Mesenchymal stem cell (in vitro differentiated cells and primary cell): Measurements from ENCODE around the gene AADAC.

ENCODE experiments used
- DNase-seq: peaks from one replicate; pipeline ENCODE4 v3.0.0-alpha.2; 2013
- H2AFZ ChIP-seq: one replicate; pipeline ENCODE4 v1.6.1; 2013; ENCODE audit warnings: low read depth, mild to moderate bottlenecking, control low read depth, inconsistent platforms, low read length, moderate library complexity
- H2AK5ac ChIP-seq: 2 replicates; pipeline ENCODE4 v1.6.1; 2013; ENCODE audit warnings: low read length, moderate library complexity, mild to moderate bottlenecking, inconsistent platforms; ENCODE audit not compliant: severe bottlenecking
- H2BK120ac ChIP-seq: one replicate; pipeline ENCODE4 v1.6.1; 2013; ENCODE audit warnings: low read depth, mild to moderate bottlenecking, inconsistent platforms, low read length, moderate library complexity
- H2BK12ac ChIP-seq, 2 experiments: one replicate each; pipeline ENCODE4 v1.6.1; 2013; ENCODE audit warnings: inconsistent platforms in 2 of 2, low read length in 2 of 2, mild to moderate bottlenecking in 2 of 2, moderate library complexity in 2 of 2, control low read depth in 1 of 2
- H2BK15ac ChIP-seq: one replicate; pipeline ENCODE4 v1.6.1; 2013; ENCODE audit warnings: mild to moderate bottlenecking, low read depth, inconsistent platforms; ENCODE audit not compliant: poor library complexity, severe bottlenecking
- H2BK5ac ChIP-seq: 2 replicates; pipeline ENCODE4 v1.6.1; 2013; ENCODE audit warnings: low read depth, mild to moderate bottlenecking, low read length, control low read depth, inconsistent platforms; ENCODE audit not compliant: poor library complexity, severe bottlenecking
- H3K14ac ChIP-seq, 2 experiments: one replicate each; pipeline ENCODE4 v1.6.1; 2013; ENCODE audit warnings: inconsistent platforms in 2 of 2, low read length in 2 of 2, control low read depth in 1 of 2, mild to moderate bottlenecking in 1 of 2, moderate library complexity in 1 of 2
- H3K18ac ChIP-seq, 2 experiments: one replicate each; pipeline ENCODE4 v1.6.1; 2013; ENCODE audit warnings: inconsistent platforms in 2 of 2, low read length in 2 of 2, control low read depth in 1 of 2, low read depth in 1 of 2, mild to moderate bottlenecking in 1 of 2
- H3K23ac ChIP-seq, 2 experiments: one replicate each; pipeline ENCODE4 v1.6.1; 2013; ENCODE audit warnings: inconsistent platforms in 2 of 2, low read length in 2 of 2, mild to moderate bottlenecking in 2 of 2, moderate library complexity in 2 of 2, control low read depth in 1 of 2
- H3K27ac ChIP-seq: 2 replicates; pipeline ENCODE4 v1.5.1; 2013; ENCODE audit warnings: mild to moderate bottlenecking, moderate library complexity, low read length, control low read depth, inconsistent platforms; ENCODE audit not compliant: poor library complexity, severe bottlenecking
- H3K27me3 ChIP-seq, 2 experiments: 2 replicates each; pipeline versions ENCODE4 v1.6.1 to v1.7.0; 2013; ENCODE audit warnings: low read length in 2 of 2, mild to moderate bottlenecking in 2 of 2, moderate library complexity in 2 of 2, control low read depth in 1 of 2, inconsistent platforms in 1 of 2; ENCODE audit not compliant: control insufficient read depth in 1 of 2, insufficient read depth in 1 of 2
- H3K36me3 ChIP-seq, 2 experiments: 2 replicates each; pipeline versions ENCODE4 v1.6.1 to v1.7.0; 2013; ENCODE audit warnings: low read length in 2 of 2, control low read depth in 1 of 2, inconsistent platforms in 1 of 2, low read depth in 1 of 2, mild to moderate bottlenecking in 1 of 2; ENCODE audit not compliant: insufficient read depth in 2 of 2, control insufficient read depth in 1 of 2
- H3K4ac ChIP-seq, 2 experiments: one replicate each; pipeline ENCODE4 v1.6.1; 2013; ENCODE audit warnings: inconsistent platforms in 2 of 2, low read length in 2 of 2, mild to moderate bottlenecking in 2 of 2, moderate library complexity in 2 of 2, control low read depth in 1 of 2, low read depth in 1 of 2
- H3K4me1 ChIP-seq: 2 replicates; pipeline ENCODE4 v1.6.1; 2013; ENCODE audit warnings: low read depth, low read length, control low read depth; ENCODE audit not compliant: control insufficient read depth, insufficient read depth
- H3K4me2 ChIP-seq: 2 replicates; pipeline ENCODE4 v1.6.1; 2013; ENCODE audit warnings: low read length, mild to moderate bottlenecking, inconsistent platforms; ENCODE audit not compliant: poor library complexity, severe bottlenecking
- H3K4me3 ChIP-seq, 2 experiments: 2 replicates each; pipeline versions ENCODE4 v1.5.1 to v1.7.0; 2013; ENCODE audit warnings: low read length in 2 of 2, mild to moderate bottlenecking in 2 of 2, control low read depth in 1 of 2, low read depth in 1 of 2; ENCODE audit not compliant: insufficient read depth in 1 of 2
- H3K79me1 ChIP-seq: replicated peaks from 2 replicates; pipeline ENCODE4 v1.6.1; 2013; ENCODE audit warnings: mild to moderate bottlenecking, control low read depth, low read length, inconsistent platforms; ENCODE audit not compliant: poor library complexity, severe bottlenecking
- H3K9ac ChIP-seq: 2 replicates; pipeline ENCODE4 v1.7.0; 2013; ENCODE audit warnings: mild to moderate bottlenecking, low read length, moderate library complexity
- H3K9me3 ChIP-seq: 2 replicates; pipeline ENCODE4 v1.7.0; 2013; ENCODE audit warnings: mild to moderate bottlenecking, low read length; ENCODE audit not compliant: control insufficient read depth
- H4K8ac ChIP-seq: one replicate; pipeline ENCODE4 v1.6.1; 2013; ENCODE audit warnings: inconsistent platforms, mild to moderate bottlenecking, low read length, moderate library complexity
- H4K91ac ChIP-seq: one replicate; pipeline ENCODE4 v1.6.1; 2013; ENCODE audit warnings: mild to moderate bottlenecking, low read length, inconsistent platforms
- WGBS: methylation state at CpG from one replicate; pipeline ENCODE4 v1.1.7; 2013; ENCODE audit warnings: mixed read lengths; 5-methylcytosine and 5-hydroxymethylcytosine counted together

Gene AADAC

GRCh38 chr3:151838574-151839312 is 24.8 kb downstream of the AADAC start:
- WGBS, result 73% methylated on average over 10 of the region's 19 CpGs
- no peak overlapping the region for H3K4me2 ChIP-seq
- H3K4ac ChIP-seq, result no peak overlapping the region
- peak overlapping the region; percentile 70 for H3K9ac ChIP-seq
- H3K36me3 ChIP-seq, result no peaks in the 10 kb centered on the region
- no peak overlapping the region for H2BK120ac ChIP-seq
- H3K14ac ChIP-seq, result no peak overlapping the region
- peak; percentile 85 for DNase-seq
- H3K27me3 ChIP-seq, result peaks cover 0 to 9% of the 10 kb centered on the region in 2 experiments
- H2BK12ac ChIP-seq, result no peak overlapping the region
- no peak overlapping the region for H2BK15ac ChIP-seq
- H2AK5ac ChIP-seq, result no peak overlapping the region
- no peaks in the 10 kb centered on the region for H3K9me3 ChIP-seq
- no peaks in the 10 kb centered on the region for H3K79me1 ChIP-seq
- no peak overlapping the region for H4K8ac ChIP-seq
- no peak overlapping the region for H3K4me3 ChIP-seq
- H2BK5ac ChIP-seq, result no peak overlapping the region
- H3K23ac ChIP-seq, result no peak overlapping the region
- no peak overlapping the region for H2AFZ ChIP-seq
- H3K27ac ChIP-seq, result no peak overlapping the region
- H3K18ac ChIP-seq, result peak overlapping the region in 1 of 2 experiments; percentile 18
- no peak overlapping the region for H4K91ac ChIP-seq
- peaks cover 12% of the 10 kb centered on the region for H3K4me1 ChIP-seq

GRCh38 chr3:151839313-151839631 is 25.4 kb downstream of the AADAC start:
- H3K18ac ChIP-seq, result peak overlapping the region; percentile 62 to 84
- H3K4me1 ChIP-seq, result peaks cover 11% of the 10 kb centered on the region
- H2AK5ac ChIP-seq, result peak overlapping the region; percentile 83
- H2BK5ac ChIP-seq, result no peak overlapping the region
- peak overlapping the region; percentile 75 for H4K8ac ChIP-seq
- peaks cover 0 to 4% of the 10 kb centered on the region in 2 experiments for H3K27me3 ChIP-seq
- H3K36me3 ChIP-seq, result no peaks in the 10 kb centered on the region
- H4K91ac ChIP-seq, result peak overlapping the region; percentile 75
- peak overlapping the region; percentile 85 for H2BK120ac ChIP-seq
- no peak overlapping the region for H3K14ac ChIP-seq
- H3K23ac ChIP-seq, result no peak overlapping the region
- no peak overlapping the region for H2AFZ ChIP-seq
- no peak overlapping the region for H2BK12ac ChIP-seq
- H3K4ac ChIP-seq, result peak overlapping the region in 1 of 2 experiments; percentile 93
- H3K79me1 ChIP-seq, result no peaks in the 10 kb centered on the region
- H2BK15ac ChIP-seq, result no peak overlapping the region
- no peak overlapping the region for H3K9ac ChIP-seq
- no peak for DNase-seq
- H3K4me3 ChIP-seq, result no peak overlapping the region
- no peak overlapping the region for H3K4me2 ChIP-seq
- H3K9me3 ChIP-seq, result no peaks in the 10 kb centered on the region
- 73% methylated on average over 1 of the region's 1 CpG for WGBS
- peak overlapping the region; percentile 68 for H3K27ac ChIP-seq

- no peak overlapping the region for H3K9ac ChIP-seq
- no peak overlapping the region for H2AK5ac ChIP-seq
- H4K8ac ChIP-seq, result no peak overlapping the region
- H3K79me1 ChIP-seq, result no peaks in the 10 kb centered on the region
- H3K18ac ChIP-seq, result no peak overlapping the region
- no peak overlapping the region for H2BK15ac ChIP-seq
- H3K4me1 ChIP-seq, result peaks cover 7% of the 10 kb centered on the region
- no peak overlapping the region for H3K23ac ChIP-seq
- no peak overlapping the region for H2AFZ ChIP-seq
- no peak overlapping the region for H3K14ac ChIP-seq
- H2BK12ac ChIP-seq, result no peak overlapping the region
- 66% methylated on average over 4 of the region's 6 CpGs for WGBS
- H2BK5ac ChIP-seq, result no peak overlapping the region
- no peak overlapping the region for H3K4ac ChIP-seq
- H3K27me3 ChIP-seq, result no peaks in the 10 kb centered on the region
- H3K27ac ChIP-seq, result peak overlapping the region; percentile 75
- no peak overlapping the region for H3K4me3 ChIP-seq
- H4K91ac ChIP-seq, result no peak overlapping the region
- no peaks in the 10 kb centered on the region for H3K36me3 ChIP-seq
- peak; percentile 28 for DNase-seq
- H2BK120ac ChIP-seq, result no peak overlapping the region
- no peak overlapping the region for H3K4me2 ChIP-seq
- no peaks in the 10 kb centered on the region for H3K9me3 ChIP-seq
Measured at GRCh38 chr3:151841801-151842200, 27.9 kb downstream of the AADAC start.

GRCh38 chr3:151843275-151843674 is 29.4 kb downstream of the AADAC start:
- Histone ChIP-seq H3K9me3 (no peaks in the 10 kb centered on the region), H3K4ac (no peak overlapping the region), H4K8ac (no peak overlapping the region), H3K4me2 (no peak overlapping the region), H3K23ac (no peak overlapping the region), H2AFZ (no peak overlapping the region), H3K18ac (no peak overlapping the region), H2BK15ac (no peak overlapping the region), H2BK120ac (no peak overlapping the region), H3K9ac (no peak overlapping the region), H3K14ac (no peak overlapping the region), H3K4me1 (peaks cover 7% of the 10 kb centered on the region), H4K91ac (no peak overlapping the region), H3K27me3 (no peaks in the 10 kb centered on the region), H2AK5ac (no peak overlapping the region), H3K27ac (no peak overlapping the region), H3K36me3 (no peaks in the 10 kb centered on the region), H2BK12ac (no peak overlapping the region), H3K79me1 (no peaks in the 10 kb centered on the region), H3K4me3 (no peak overlapping the region), H2BK5ac (no peak overlapping the region)
- DNase-seq, result peak; percentile 63
- WGBS, result no CpG with 5 or more reads among the region's 1 CpG
